ENCODE results near the gene OR2T2.
"Not testable (repeated sequence)": the region's sequence is repeated elsewhere in the genome, so short reads cannot be mapped to it uniquely, and the experiment has no call there.

OR2T2 gene

GRCh38 chr1:248453619-248454018 is 8.2 kb downstream of the OR2T2 start:
- not testable (repeated sequence) for DNase-seq

- not testable (repeated sequence) for DNase-seq
Observed at GRCh38 chr1:248455045-248455444, 9.6 kb downstream of the OR2T2 start.

GRCh38 chr1:248456635-248457034 is 11.2 kb downstream of the OR2T2 start:
- not testable (repeated sequence) for DNase-seq

- DNase-seq, result not testable (repeated sequence)
Observed at GRCh38 chr1:248459117-248459516, 13.7 kb downstream of the OR2T2 start.

- DNase-seq, result no peak
Observed at GRCh38 chr1:248471154-248471553, 25.7 kb downstream of the OR2T2 start.

GRCh38 chr1:248472111-248472510 is 26.7 kb downstream of the OR2T2 start:
- not testable (repeated sequence) for DNase-seq

GRCh38 chr1:248473051-248473450 is 27.6 kb downstream of the OR2T2 start, which contains the start of gene OR2T3:
Gene OR2T3 (plus strand): TSS chr1:248473351. CDS start chr1:248473351, 0 bp downstream.
- DNase-seq, result not testable (repeated sequence)

GRCh38 chr1:248475660-248476059 is 30.2 kb downstream of the OR2T2 start:
- not testable (repeated sequence) for DNase-seq

GRCh38 chr1:248481686-248482579 is 36.5 kb downstream of the OR2T2 start:
- DNase-seq, result not testable (repeated sequence)

- not testable (repeated sequence) for DNase-seq
Observed at GRCh38 chr1:248488289-248488688, 42.9 kb downstream of the OR2T2 start, which contains the start of gene OR2T5. Gene OR2T5 (plus strand): TSS chr1:248488589. CDS start chr1:248488589, 0 bp downstream.

- not testable (repeated sequence) for DNase-seq
Observed at GRCh38 chr1:248496661-248497060, 51.2 kb downstream of the OR2T2 start.

GRCh38 chr1:248500305-248501035 is 55.0 kb downstream of the OR2T2 start:
- DNase-seq, result not testable (repeated sequence)

All from activated CD4-positive, CD25-positive, alpha-beta regulatory T cell treated with anti-CD3 and anti-CD28 coated beads, Interleukin-2, amount 50 U/mL, for 72 hours (primary cell).